ENCODE measurements around the gene MYPN.
A peak's percentile ranks its signal among the peaks of the same experiment; 100 is the strongest.
"Not testable (repeated sequence)": the region's sequence is repeated elsewhere in the genome, so short reads cannot be mapped to it uniquely, and the experiment has no call there.

MYPN gene

DNA sequence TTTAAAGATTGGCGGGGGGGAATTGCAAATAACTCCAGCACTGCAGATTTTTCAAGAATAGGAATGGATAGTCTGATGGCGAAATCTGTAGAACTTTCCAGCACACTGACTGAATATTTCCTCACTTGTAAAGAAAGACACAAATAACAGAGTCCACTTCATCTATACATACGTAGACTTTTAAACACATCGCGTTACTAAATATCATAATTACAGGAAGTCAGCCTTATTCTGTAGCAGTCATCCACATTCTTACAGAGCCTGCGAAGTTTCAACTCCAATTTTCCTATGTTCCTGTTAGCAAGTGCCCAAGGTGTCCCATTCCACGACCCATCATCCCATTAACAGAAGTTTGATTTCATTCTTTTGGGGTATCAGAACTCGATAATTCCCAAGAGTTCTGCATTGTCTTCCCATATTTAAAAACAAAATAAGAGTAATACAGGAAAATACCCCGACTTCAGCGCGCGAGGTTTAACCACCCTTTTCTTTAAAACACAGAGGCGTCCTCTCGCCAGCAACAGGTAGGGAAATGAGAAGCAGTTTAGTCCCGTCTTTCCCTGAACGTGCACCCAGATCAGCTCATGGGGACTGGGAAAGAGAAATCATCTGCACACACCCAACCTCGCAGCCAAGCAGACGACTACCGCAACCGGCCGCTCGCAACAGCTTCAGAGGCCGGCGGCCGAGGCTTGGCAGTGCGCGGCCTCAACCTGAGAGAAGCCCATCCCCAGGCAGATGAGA is 35.1 kb upstream of the MYPN start:
- peak overlapping the region; percentile 92 to 97 (median 96) for H3K27ac Mint-ChIP-seq
- no peaks in the 10 kb centered on the region for H3K9me3 Mint-ChIP-seq
- peaks cover 34% of the 10 kb centered on the region for H3K4me1 Mint-ChIP-seq
- H3K27me3 Mint-ChIP-seq (ENCODE audit: low read depth), result peaks cover 3% of the 10 kb centered on the region
- peak overlapping the region; percentile 97 for H3K4me3 Mint-ChIP-seq
- H3K36me3 Mint-ChIP-seq (ENCODE audit: low read depth), result peaks cover 8% of the 10 kb centered on the region
- TF ChIP-seq, protein P1, sequence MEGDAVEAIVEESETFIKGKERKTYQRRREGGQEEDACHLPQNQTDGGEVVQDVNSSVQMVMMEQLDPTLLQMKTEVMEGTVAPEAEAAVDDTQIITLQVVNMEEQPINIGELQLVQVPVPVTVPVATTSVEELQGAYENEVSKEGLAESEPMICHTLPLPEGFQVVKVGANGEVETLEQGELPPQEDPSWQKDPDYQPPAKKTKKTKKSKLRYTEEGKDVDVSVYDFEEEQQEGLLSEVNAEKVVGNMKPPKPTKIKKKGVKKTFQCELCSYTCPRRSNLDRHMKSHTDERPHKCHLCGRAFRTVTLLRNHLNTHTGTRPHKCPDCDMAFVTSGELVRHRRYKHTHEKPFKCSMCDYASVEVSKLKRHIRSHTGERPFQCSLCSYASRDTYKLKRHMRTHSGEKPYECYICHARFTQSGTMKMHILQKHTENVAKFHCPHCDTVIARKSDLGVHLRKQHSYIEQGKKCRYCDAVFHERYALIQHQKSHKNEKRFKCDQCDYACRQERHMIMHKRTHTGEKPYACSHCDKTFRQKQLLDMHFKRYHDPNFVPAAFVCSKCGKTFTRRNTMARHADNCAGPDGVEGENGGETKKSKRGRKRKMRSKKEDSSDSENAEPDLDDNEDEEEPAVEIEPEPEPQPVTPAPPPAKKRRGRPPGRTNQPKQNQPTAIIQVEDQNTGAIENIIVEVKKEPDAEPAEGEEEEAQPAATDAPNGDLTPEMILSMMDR (IDR thresholded peaks at IDR 0.05; ENCODE audit: unreplicated experiment in 3 of 3), result no peak

DNA sequence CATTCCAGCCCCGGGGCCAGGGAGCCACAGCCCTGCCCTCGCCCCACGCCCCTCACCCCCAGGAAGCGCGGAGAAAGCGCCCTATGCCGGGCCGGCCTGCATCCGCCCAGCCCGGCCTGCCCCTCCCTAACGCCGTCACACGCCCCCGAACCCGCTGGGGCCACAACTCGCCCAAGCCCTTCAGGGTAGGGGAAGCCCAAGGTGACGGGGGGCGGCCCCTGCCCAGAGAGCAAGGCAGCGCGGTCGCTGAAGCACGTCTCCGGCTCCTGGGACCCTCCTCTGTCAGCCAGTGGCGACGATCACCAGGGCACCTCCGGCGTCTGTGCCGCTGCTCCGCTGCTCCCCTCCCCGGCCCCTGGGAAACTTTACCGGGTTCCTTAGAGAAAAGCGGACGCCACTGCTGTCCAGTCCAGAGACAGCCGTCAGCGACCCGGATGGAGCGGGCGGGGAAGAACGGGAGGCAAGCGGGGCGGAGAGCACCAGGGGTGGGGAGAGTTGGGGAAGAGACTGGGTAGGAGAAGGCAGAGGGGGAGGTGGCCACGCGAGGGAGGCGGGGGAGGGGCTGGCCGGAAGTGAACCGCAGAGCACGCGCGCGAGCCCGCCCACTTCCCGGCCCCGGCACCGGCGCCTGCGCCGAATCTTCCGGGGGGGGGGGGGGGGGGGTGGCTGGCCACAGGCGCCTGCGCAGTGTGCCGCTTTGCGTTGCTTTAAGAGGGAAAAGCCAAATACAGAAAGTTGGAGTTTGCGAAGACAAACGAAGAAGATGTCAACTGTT is 34.3 kb upstream of the MYPN start, which contains the start of gene HERC4:
HERC4 (minus strand) TSS at position 509 of the 775 bp plus-strand sequence. CDS start 2,175 bp downstream, outside the sequence.
- peaks cover 3% of the 10 kb centered on the region for H3K27me3 Mint-ChIP-seq (ENCODE audit: low read depth)
- H3K27ac Mint-ChIP-seq, result peak within 1 kb of the TSS; percentile 92 to 97 (median 96)
- no peaks in the 10 kb centered on the region for H3K9me3 Mint-ChIP-seq
- H3K4me1 Mint-ChIP-seq, result peaks cover 34% of the 10 kb centered on the region
- H3K4me3 Mint-ChIP-seq, result peak within 1 kb of the TSS; percentile 97
- TF ChIP-seq, protein P1 (IDR thresholded peaks at IDR 0.05; ENCODE audit: unreplicated experiment in 3 of 3), result no peak
- H3K36me3 Mint-ChIP-seq (ENCODE audit: low read depth), result peaks cover 6% of the 10 kb centered on the region

DNA sequence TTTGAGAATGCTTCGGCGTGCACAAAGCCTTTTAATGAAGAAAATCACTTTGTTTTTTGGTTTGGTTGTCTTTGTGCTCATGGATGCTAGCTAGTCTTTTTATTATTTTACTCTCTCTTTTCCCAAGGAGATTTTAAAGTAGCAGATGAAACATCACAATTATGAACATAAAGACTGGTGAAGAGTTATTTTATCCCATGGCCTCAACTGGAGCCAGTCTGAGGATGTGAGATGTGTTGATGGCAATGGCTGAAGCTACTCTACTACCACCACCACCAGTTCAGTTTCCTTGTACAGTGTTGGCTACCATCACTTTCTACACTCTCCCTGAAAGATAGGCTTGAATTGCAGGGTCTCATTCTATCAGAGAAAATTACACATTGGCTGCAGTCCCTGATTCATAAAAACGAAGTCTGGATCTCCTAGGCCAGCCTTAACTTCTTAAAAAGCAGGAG is 33.7 kb upstream of the MYPN start:
- TF ChIP-seq, protein P1 (IDR thresholded peaks at IDR 0.05; ENCODE audit: unreplicated experiment in 3 of 3), result no peak
- Mint-ChIP-seq H3K27ac (peak overlapping the region; percentile 89 to 97 (median 92)), H3K27me3 (ENCODE audit: low read depth) (peaks cover 3% of the 10 kb centered on the region), H3K9me3 (no peaks in the 10 kb centered on the region), H3K36me3 (ENCODE audit: low read depth) (peaks cover 6% of the 10 kb centered on the region), H3K4me3 (peak overlapping the region; percentile 71 to 97 (median 97)), H3K4me1 (peaks cover 34% of the 10 kb centered on the region)

DNA sequence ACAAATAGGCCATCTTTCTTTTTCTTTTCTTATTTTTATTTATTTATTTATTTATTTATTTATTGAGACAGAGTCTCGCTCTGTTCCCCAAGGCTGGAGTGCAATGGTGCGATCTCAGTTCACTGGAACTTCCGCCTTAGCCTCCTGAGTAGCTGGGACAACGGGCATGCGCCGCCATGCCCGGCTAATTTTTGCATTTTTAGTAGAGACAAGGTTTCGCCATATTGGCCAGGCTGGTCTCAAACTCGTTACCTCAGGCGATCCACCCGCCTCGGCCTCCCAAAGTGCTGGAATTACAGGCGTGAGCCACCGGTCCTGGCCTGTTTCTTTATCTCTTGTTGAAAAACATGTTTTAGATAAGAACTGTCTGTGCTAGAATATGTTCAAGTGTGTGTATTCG is 33.2 kb upstream of the MYPN start:
- H3K4me1 Mint-ChIP-seq, result peaks cover 30% of the 10 kb centered on the region
- not testable (repeated sequence) for H3K27ac Mint-ChIP-seq; H3K9me3 Mint-ChIP-seq; H3K36me3 Mint-ChIP-seq (ENCODE audit: low read depth); H3K27me3 Mint-ChIP-seq (ENCODE audit: low read depth)
- H3K4me3 Mint-ChIP-seq, result peak overlapping the region; percentile 23 to 41 (median 28)

GRCh38 chr10:68077026-68077425 is 32.3 kb upstream of the MYPN start:
- no peaks in the 10 kb centered on the region for H3K9me3 Mint-ChIP-seq
- H3K27me3 Mint-ChIP-seq (ENCODE audit: low read depth), result peaks cover 3% of the 10 kb centered on the region
- peaks cover 20% of the 10 kb centered on the region for H3K4me1 Mint-ChIP-seq
- no peaks in the 10 kb centered on the region for H3K36me3 Mint-ChIP-seq (ENCODE audit: low read depth)
- TF ChIP-seq, protein P1 (IDR thresholded peaks at IDR 0.05; ENCODE audit: unreplicated experiment in 3 of 3), result no peak
- H3K4me3 Mint-ChIP-seq, result peak overlapping the region in 1 of 3 experiments; percentile 25
- no peak overlapping the region for H3K27ac Mint-ChIP-seq

GRCh38 chr10:68079434-68079833 is 29.9 kb upstream of the MYPN start:
- TF ChIP-seq, protein P1 (IDR thresholded peaks at IDR 0.05; ENCODE audit: unreplicated experiment in 3 of 3), result no peak
- H3K9me3 Mint-ChIP-seq, result no peaks in the 10 kb centered on the region
- H3K4me1 Mint-ChIP-seq, result peaks cover 6% of the 10 kb centered on the region
- H3K27ac Mint-ChIP-seq, result no peak overlapping the region
- H3K36me3 Mint-ChIP-seq (ENCODE audit: low read depth), result no peaks in the 10 kb centered on the region
- no peak overlapping the region for H3K4me3 Mint-ChIP-seq
- H3K27me3 Mint-ChIP-seq (ENCODE audit: low read depth), result peaks cover 3% of the 10 kb centered on the region
